ENCODE measurements around the gene THRA. TPM values are rescaled to one million over a fixed set of nuclear protein-coding genes. Genes with fewer than 3 reads are reported as not detected.

THRA gene
- total RNA-seq, 1 experiment from 2014 or later = 11.4 TPM

- CTCF ChIA-PET = interaction anchor here (1.4 kb wide), 1 partner anchor 11 kb away, joined by 8 read pairs; no protein-coding TSS in a partner anchor
- H2AFZ ChIP-seq = no peak overlapping the region
- no peaks in the 10 kb centered on the region for H3K27me3 ChIP-seq (ENCODE audit: insufficient read depth, low read depth)
- DNase-seq = no peak
- H3K9me2 ChIP-seq (ENCODE audit: insufficient read depth) = no peaks in the 10 kb centered on the region
- peak overlapping the region; percentile 81 for H3K27ac ChIP-seq
- TF ChIP-seq EZH2 (IDR thresholded peaks at IDR 0.05; ENCODE audit: low read depth) (no peak), CTCF (conservative IDR thresholded peaks at IDR 0.05) (no peak)
- H3K9me3 ChIP-seq (ENCODE audit: insufficient read depth, low read depth) = no peaks in the 10 kb centered on the region
- H3F3A ChIP-seq (ENCODE audit: insufficient read depth, low read depth) = peaks cover 32% of the 10 kb centered on the region
- H4K20me1 ChIP-seq (ENCODE audit: insufficient read depth) = no peaks in the 10 kb centered on the region
- H3K36me3 ChIP-seq (ENCODE audit: low read depth) = no peaks in the 10 kb centered on the region; the same call in 1 of the 2 replicates
- intact Hi-C loops (cut with micrococcal nuclease; ENCODE audit: unreplicated experiment) = no loop called here
- peak overlapping the region; percentile 89; the same call in 1 of the 2 replicates for H3K4me3 ChIP-seq
- H3K4me1 ChIP-seq (replicated peaks; ENCODE audit: insufficient read depth) = peaks cover 57% of the 10 kb centered on the region
- peak overlapping the region; percentile 79 for H3K4me2 ChIP-seq
- peaks cover 23% of the 10 kb centered on the region for H3K79me2 ChIP-seq (ENCODE audit: low read depth)
- POLR2A ChIA-PET (ENCODE audit: unreplicated experiment) = interaction anchor here (0.6 to 1.4 kb wide), 2 partner anchors 10 to 47 kb away, joined by 4 to 11 read pairs; partner anchors contain the start of gene MED24
- BruUV-seq (replicated peaks) = no TSS peak
Observed at GRCh38 chr17:40101367-40102210, 38.8 kb downstream of the THRA start.

DNA sequence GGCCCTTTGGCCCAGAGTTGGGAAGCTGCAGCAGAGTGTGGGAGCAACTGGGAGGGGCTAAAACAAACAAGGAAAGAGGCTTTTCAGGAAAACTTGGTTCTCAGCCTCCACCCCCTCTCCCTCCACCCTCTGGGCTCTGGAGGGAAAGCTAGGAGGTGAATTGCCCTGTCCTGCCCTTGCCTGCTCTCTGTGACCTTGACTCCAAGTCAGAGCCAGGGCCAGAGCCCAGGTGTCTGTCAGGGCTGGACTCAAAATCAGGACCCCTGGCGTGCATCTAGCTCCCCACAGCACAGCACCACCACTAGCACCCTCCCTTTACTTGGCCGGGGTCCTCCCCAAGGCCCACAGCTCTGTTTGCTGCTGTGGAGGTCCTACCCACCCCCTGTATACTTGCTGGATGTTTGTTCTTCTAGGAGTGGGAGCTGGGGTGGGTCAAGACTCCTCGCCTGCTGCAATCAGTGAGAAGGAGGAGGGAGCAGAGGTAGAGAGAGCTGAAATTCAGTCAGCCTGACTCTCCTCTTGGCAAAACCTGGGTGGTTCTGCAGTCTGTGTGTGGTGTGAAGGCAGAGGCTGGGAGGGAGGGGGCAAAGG lies 40.4 kb downstream of the THRA start:
- Histone ChIP-seq H3K27ac (no peak overlapping the region), H3K27me3 (ENCODE audit: insufficient read depth, low read depth) (no peaks in the 10 kb centered on the region), H3K79me2 (ENCODE audit: low read depth) (peaks cover 14% of the 10 kb centered on the region), H4K20me1 (ENCODE audit: insufficient read depth) (no peaks in the 10 kb centered on the region), H3K4me3 (no peak overlapping the region), H3K36me3 (ENCODE audit: low read depth) (no peaks in the 10 kb centered on the region), H3K9me3 (ENCODE audit: insufficient read depth, low read depth) (no peaks in the 10 kb centered on the region), H3F3A (ENCODE audit: insufficient read depth, low read depth) (peaks cover 27% of the 10 kb centered on the region), H3K9me2 (ENCODE audit: insufficient read depth) (no peaks in the 10 kb centered on the region), H3K4me1 (replicated peaks; ENCODE audit: insufficient read depth) (peaks cover 49% of the 10 kb centered on the region), H3K4me2 (peak overlapping the region; percentile 61), H2AFZ (no peak overlapping the region)
- TF ChIP-seq EZH2 (IDR thresholded peaks at IDR 0.05; ENCODE audit: low read depth) (no peak), CTCF (conservative IDR thresholded peaks at IDR 0.05) (no peak)
- intact Hi-C loops (cut with micrococcal nuclease; ENCODE audit: unreplicated experiment) = no loop called here
- POLR2A ChIA-PET (ENCODE audit: unreplicated experiment) = interaction anchor here (0.6 kb wide), 3 partner anchors 10 to 903 kb away, joined by 3 to 7 read pairs (median 6); partner anchors contain the start of gene RPL19
- CTCF ChIA-PET = interaction anchor here (0.6 to 0.7 kb wide), 2 partner anchors 18 to 21 kb away, joined by 3 read pairs; no protein-coding TSS in a partner anchor
- DNase-seq = no peak
- no TSS peak for BruUV-seq (replicated peaks)

DNA sequence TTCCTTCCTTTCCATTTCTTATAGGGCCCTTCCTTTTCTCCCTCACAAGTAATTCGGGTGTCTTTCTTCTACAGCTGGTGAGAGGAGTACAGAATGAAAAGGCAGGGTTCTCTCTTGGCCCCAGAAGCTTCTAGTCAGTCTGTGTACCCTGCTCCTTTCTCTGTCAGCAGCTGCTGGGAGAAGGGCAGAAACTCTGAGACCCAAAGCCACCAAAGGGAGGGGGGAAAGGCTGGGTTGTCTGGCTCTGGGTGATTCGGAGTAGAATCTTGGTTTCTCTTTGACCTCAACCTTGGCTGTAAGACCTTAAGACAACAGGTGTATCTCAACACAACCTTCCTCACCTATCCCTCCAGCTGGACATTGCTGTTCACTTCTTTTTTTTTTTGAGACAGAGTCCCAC lies 40.9 kb downstream of the THRA start:
- Histone ChIP-seq H3F3A (ENCODE audit: insufficient read depth, low read depth) (peaks cover 22% of the 10 kb centered on the region), H3K36me3 (ENCODE audit: low read depth) (no peaks in the 10 kb centered on the region), H3K27me3 (ENCODE audit: insufficient read depth, low read depth) (no peaks in the 10 kb centered on the region), H3K79me2 (ENCODE audit: low read depth) (peaks cover 9% of the 10 kb centered on the region), H2AFZ (no peak overlapping the region), H3K9me3 (ENCODE audit: insufficient read depth, low read depth) (no peaks in the 10 kb centered on the region), H3K4me2 (no peak overlapping the region; the same call in 1 of the 2 replicates), H3K9me2 (ENCODE audit: insufficient read depth) (no peaks in the 10 kb centered on the region), H3K4me3 (no peak overlapping the region), H4K20me1 (ENCODE audit: insufficient read depth) (no peaks in the 10 kb centered on the region), H3K27ac (no peak overlapping the region), H3K4me1 (replicated peaks; ENCODE audit: insufficient read depth) (peaks cover 44% of the 10 kb centered on the region)
- CTCF ChIA-PET = no interaction called here
- TF ChIP-seq EZH2 (IDR thresholded peaks at IDR 0.05; ENCODE audit: low read depth) = no peak
- no peak for TF ChIP-seq CTCF (conservative IDR thresholded peaks at IDR 0.05)
- no TSS peak for BruUV-seq (replicated peaks)
- intact Hi-C loops (cut with micrococcal nuclease; ENCODE audit: unreplicated experiment) = no loop called here
- POLR2A ChIA-PET (ENCODE audit: unreplicated experiment) = interaction anchor here (0.6 kb wide), 1 partner anchor 591 kb away, joined by 3 read pairs; no protein-coding TSS in a partner anchor
- DNase-seq = no peak
